ENCODE results near the gene BSND. TPM values are rescaled to one million over a fixed set of nuclear protein-coding genes. Genes with fewer than 3 reads are reported as not detected.

Gene BSND
- total RNA-seq, 1 experiment from 2014 or later = 0.17 TPM

DNA sequence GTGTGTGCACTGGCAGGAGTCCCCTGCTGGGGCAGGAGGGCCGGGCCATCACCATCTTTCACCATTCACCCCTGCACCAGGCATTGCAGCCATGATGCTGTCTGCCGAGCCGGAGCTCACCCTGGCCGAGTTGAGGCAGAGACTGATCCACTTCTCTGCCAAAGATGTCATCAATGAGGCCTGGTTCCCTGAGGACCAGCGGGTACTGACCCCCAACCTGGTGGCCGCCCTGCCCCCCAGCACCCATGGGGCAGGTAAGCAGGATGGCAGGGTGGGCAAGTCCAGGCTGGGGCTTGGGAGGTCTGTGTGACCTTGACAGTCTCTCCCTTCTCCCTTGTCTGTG, 59.2 kb downstream of the BSND start:
- Histone ChIP-seq H3K23ac (ENCODE audit: insufficient read length, low read depth, low read length) (no peak overlapping the region), H3K27me3 (ENCODE audit: insufficient read depth, low read length) (no peaks in the 10 kb centered on the region), H4K20me1 (ENCODE audit: control insufficient read depth, insufficient read depth, insufficient read length) (peaks cover 4% of the 10 kb centered on the region), H3K4me1 (ENCODE audit: insufficient read depth, low read length) (no peaks in the 10 kb centered on the region), H3K79me1 (ENCODE audit: insufficient read depth, low read depth, low read length, poor library complexity, severe bottlenecking) (no peaks in the 10 kb centered on the region), H3K9me3 (ENCODE audit: control insufficient read depth, low read depth, low read length) (no peaks in the 10 kb centered on the region), H3T11ph (ENCODE audit: low read length) (no peak overlapping the region), H2BK20ac (ENCODE audit: low read depth, low read length, poor library complexity, severe bottlenecking) (no peak overlapping the region), H4K91ac (ENCODE audit: insufficient read length, low read depth, low read length) (no peak overlapping the region), H3K27ac (ENCODE audit: insufficient read length, low read depth, low read length) (no peak overlapping the region), H2BK120ac (ENCODE audit: low read depth, low read length, poor library complexity, severe bottlenecking) (no peak overlapping the region), H3K9ac (ENCODE audit: extremely low read depth, insufficient read length, low read length) (no peak overlapping the region), H2AK5ac (ENCODE audit: insufficient read length, low read length) (no peak overlapping the region), H3K14ac (ENCODE audit: insufficient read depth, low read length) (no peak overlapping the region), H3K79me2 (ENCODE audit: insufficient read depth, low read length) (no peaks in the 10 kb centered on the region), H3K4me2 (ENCODE audit: insufficient read depth, insufficient read length, low read length) (no peak overlapping the region), H2BK12ac (ENCODE audit: insufficient read length, low read depth, low read length) (no peak overlapping the region), H3K4ac (ENCODE audit: low read depth, low read length) (no peak overlapping the region), H2BK5ac (ENCODE audit: insufficient read length, low read length) (no peak overlapping the region), H2AFZ (ENCODE audit: low read length) (no peak overlapping the region), H4K8ac (replicated peaks; ENCODE audit: insufficient read length, low read depth, low read length) (no peak overlapping the region), H2BK15ac (ENCODE audit: low read depth, low read length) (no peak overlapping the region), H4K5ac (ENCODE audit: insufficient read length, low read depth, low read length) (no peak overlapping the region), H3K18ac (ENCODE audit: insufficient read length, low read depth, low read length) (no peak overlapping the region), H3K56ac (ENCODE audit: insufficient read length, low read depth, low read length) (no peak overlapping the region), H3K23me2 (ENCODE audit: insufficient read length, low read depth, low read length, poor library complexity, severe bottlenecking) (no peaks in the 10 kb centered on the region)
- Mint-ChIP-seq H3K4me1 (no peaks in the 10 kb centered on the region), H3K9me3 (no peaks in the 10 kb centered on the region), H3K27ac (no peak overlapping the region), H3K36me3 (ENCODE audit: insufficient read depth in 1 of 3, low read depth in 3 of 3) (peaks cover 14 to 70% (median 40%) of the 10 kb centered on the region in 3 experiments; a peak in 6 of 7 replicates), H3K27me3 (ENCODE audit: low read depth) (no peaks in the 10 kb centered on the region), H3K4me3 (no peak overlapping the region)
- no peak for TF ChIP-seq CTCF (conservative IDR thresholded peaks at IDR 0.05)
- DNase-seq = no peak
- WGBS (ENCODE audit: extremely low coverage, insufficient read length, low lambda C conversion rate) = no CpG with 5 or more reads among the region's 6 CpGs
